A673 (cell line): Measurements from ENCODE around the gene MYO7B. TPM values are rescaled to one million over a fixed set of nuclear protein-coding genes. Genes with fewer than 3 reads are reported as not detected.

Experiments used
- BruUV-seq: library from RNA; stranded (reverse); fragments of 400-500 nt; replicated peaks from 2 replicates; lab custom pipeline; 2021; lab: Mats Ljungman, UMichigan
- CTCF ChIA-PET: fragments of 300-600 bp; sonication (Branson Sonifier 250); formaldehyde crosslinking; loops from one replicate; lab custom pipeline; 2022; ENCODE audit warnings: antibody characterized with exemption; lab: Charles Lee
- POLR2A ChIA-PET: fragments of 300-600 bp; sonication (Branson Sonifier 250); formaldehyde crosslinking; loops from one replicate; lab custom pipeline; 2022; ENCODE audit warnings: antibody characterized with exemption; ENCODE audit not compliant: low non-redundant PET; lab: Charles Lee
- DNase-seq: peaks from one replicate; pipeline ENCODE4 v3.0.0-alpha.2; 2015; ENCODE audit warnings: low spot score
- H3K27ac ChIP-seq: fragments of 200-600 bp; sonication (generic); 2 replicates; pipeline ENCODE4 v1.5.1; 2016; ENCODE audit warnings: mixed run types, low read depth, mild to moderate bottlenecking, mixed read lengths, antibody characterized with exemption, low read length; ENCODE audit not compliant: poor library complexity, severe bottlenecking
- H3K27me3 ChIP-seq: fragments of 200-600 bp; sonication (generic); replicated peaks from 2 replicates; pipeline ENCODE4 v1.6.1; 2017; ENCODE audit warnings: mixed run types, low read depth, mild to moderate bottlenecking, mixed read lengths, antibody characterized with exemption, low read length; ENCODE audit not compliant: insufficient read depth, poor library complexity
- H3K36me3 ChIP-seq: fragments of 200-600 bp; sonication (generic); 2 replicates; pipeline ENCODE4 v1.6.1; 2016; ENCODE audit warnings: mixed run types, mild to moderate bottlenecking, mixed read lengths, antibody characterized with exemption, low read length; ENCODE audit not compliant: insufficient read depth, poor library complexity, severe bottlenecking
- H3K4me1 ChIP-seq: fragments of 200-600 bp; sonication (generic); 2 replicates; pipeline ENCODE4 v1.6.1; 2017; ENCODE audit warnings: mixed run types, mild to moderate bottlenecking, mixed read lengths, antibody characterized with exemption, low read length; ENCODE audit not compliant: insufficient read depth, poor library complexity, severe bottlenecking
- H3K4me3 ChIP-seq: fragments of 200-600 bp; sonication (generic); 2 replicates; pipeline ENCODE4 v1.5.1; 2016; ENCODE audit warnings: low read depth, mixed run types, mild to moderate bottlenecking, mixed read lengths, low read length; ENCODE audit not compliant: poor library complexity, severe bottlenecking
- H3K9me3 ChIP-seq: fragments of 200-600 bp; sonication (generic); 2 replicates; pipeline ENCODE4 v1.6.1; 2016; ENCODE audit warnings: mixed run types, low read depth, mild to moderate bottlenecking, mixed read lengths, antibody characterized with exemption, low read length; ENCODE audit not compliant: poor library complexity, severe bottlenecking
- CTCF ChIP-seq: fragments of 300-800, 200-600 bp; sonication (generic); conservative IDR thresholded peaks from 2 replicates; pipeline ENCODE4 v1.5.1; 2017; ENCODE audit warnings: low read depth, mild to moderate bottlenecking, antibody characterized with exemption, low read length, moderate library complexity, mixed read lengths
- EZH2 ChIP-seq: fragments of 200-600 bp; sonication (generic); IDR thresholded peaks from 2 replicates; pipeline ENCODE4 v1.6.1; 2017; ENCODE audit warnings: borderline replicate concordance, low read depth, mild to moderate bottlenecking, mixed read lengths, antibody characterized with exemption, low read length; ENCODE audit not compliant: poor library complexity, severe bottlenecking
- intact Hi-C: fragments of 100-400 bp; cut with micrococcal nuclease; formaldehyde crosslinking; loops from one replicate; pipeline ENCODE4 v1.10.0; 2022; ENCODE audit not compliant: unreplicated experiment
- total RNA-seq: library from RNA; stranded (reverse); gene quantifications from 2 replicates; pipeline ENCODE4 v1.2.3, GENCODE V29; 2021

Gene MYO7B
- total RNA-seq, 1 experiment from 2014 or later: 0.24 TPM

GRCh38 chr2:127645395-127646291 lies 110.2 kb downstream of the MYO7B start, which contains the start of gene GPR17:
GPR17 (plus strand) TSS chr2:127646153; CDS start chr2:127650736, 4,583 bp downstream.
- intact Hi-C loops: no loop called here
- BruUV-seq: no TSS peak
- H3K27ac ChIP-seq: no peak within 1 kb of the TSS
- POLR2A ChIA-PET: no interaction called here
- CTCF ChIA-PET: no interaction called here
- no peak within 1 kb of the TSS for H3K4me3 ChIP-seq
- DNase-seq: no peak
- H3K9me3 ChIP-seq: no peaks in the 10 kb centered on the region
- TF ChIP-seq EZH2: no peak
- TF ChIP-seq CTCF: no peak
- peaks cover 5% of the 10 kb centered on the region for H3K4me1 ChIP-seq
- H3K36me3 ChIP-seq: no peaks in the 10 kb centered on the region
- H3K27me3 ChIP-seq: no peaks in the 10 kb centered on the region

- no peak overlapping the region for H3K27ac ChIP-seq
- intact Hi-C loops: no loop called here
- BruUV-seq: no TSS peak
Observed at GRCh38 chr2:127646487-127647241, 111.2 kb downstream of the MYO7B start.

More at GRCh38 chr2:127646487-127647241, 111.2 kb downstream of the MYO7B start:
- Histone ChIP-seq H3K27me3 (no peaks in the 10 kb centered on the region), H3K4me1 (peaks cover 5% of the 10 kb centered on the region), H3K4me3 (no peak overlapping the region), H3K9me3 (no peaks in the 10 kb centered on the region), H3K36me3 (no peaks in the 10 kb centered on the region)
- DNase-seq: no peak
- ChIA-PET POLR2A (no interaction called here), CTCF (no interaction called here)
- TF ChIP-seq EZH2: no peak
- TF ChIP-seq CTCF: no peak
